Measurements from ENCODE around the gene HMX1. TPM values are rescaled to one million over a fixed set of nuclear protein-coding genes. Genes with fewer than 3 reads are reported as not detected.

Gene HMX1
- total RNA-seq, 4 donors from 2014 or later: 2.6 TPM; not detected in 3

DNA sequence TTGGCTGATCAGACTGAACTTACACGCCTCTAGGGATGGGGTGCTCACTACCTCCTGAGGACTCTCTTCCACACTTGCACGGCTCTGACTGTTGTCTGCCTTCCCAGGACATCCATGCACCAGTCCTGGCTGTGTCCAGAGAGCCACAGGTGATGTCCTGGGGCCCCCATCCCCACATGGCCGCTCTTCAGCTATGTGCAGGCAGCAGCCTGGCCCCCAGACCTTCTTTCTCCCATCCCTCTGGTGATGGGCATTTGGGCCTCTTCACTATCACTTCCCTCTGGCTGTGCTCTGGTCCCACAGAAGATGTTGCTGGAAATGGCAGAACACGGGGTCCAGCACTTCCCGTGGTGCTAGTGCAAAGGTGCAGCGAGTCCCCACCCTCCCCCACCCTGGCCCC lies 40.9 kb upstream of the HMX1 start:
- 80 to 100% methylated on average over 1 to 6 of the region's 6 CpGs for WGBS, 2 donors
- H3K4me1 ChIP-seq: no peaks in the 10 kb centered on the region
- H3K27me3 ChIP-seq: no peaks in the 10 kb centered on the region
- no peak overlapping the region for H3K4me3 ChIP-seq (replicated peaks in 1 of 3)
- no peaks in the 10 kb centered on the region for H3K36me3 ChIP-seq
- H3K9me3 ChIP-seq: no peaks in the 10 kb centered on the region
- intact Hi-C loops (cut with DNase I): no loop called here
- TF ChIP-seq POLR2A (IDR thresholded peaks at IDR 0.05): no peak
- TF ChIP-seq, protein P1, sequence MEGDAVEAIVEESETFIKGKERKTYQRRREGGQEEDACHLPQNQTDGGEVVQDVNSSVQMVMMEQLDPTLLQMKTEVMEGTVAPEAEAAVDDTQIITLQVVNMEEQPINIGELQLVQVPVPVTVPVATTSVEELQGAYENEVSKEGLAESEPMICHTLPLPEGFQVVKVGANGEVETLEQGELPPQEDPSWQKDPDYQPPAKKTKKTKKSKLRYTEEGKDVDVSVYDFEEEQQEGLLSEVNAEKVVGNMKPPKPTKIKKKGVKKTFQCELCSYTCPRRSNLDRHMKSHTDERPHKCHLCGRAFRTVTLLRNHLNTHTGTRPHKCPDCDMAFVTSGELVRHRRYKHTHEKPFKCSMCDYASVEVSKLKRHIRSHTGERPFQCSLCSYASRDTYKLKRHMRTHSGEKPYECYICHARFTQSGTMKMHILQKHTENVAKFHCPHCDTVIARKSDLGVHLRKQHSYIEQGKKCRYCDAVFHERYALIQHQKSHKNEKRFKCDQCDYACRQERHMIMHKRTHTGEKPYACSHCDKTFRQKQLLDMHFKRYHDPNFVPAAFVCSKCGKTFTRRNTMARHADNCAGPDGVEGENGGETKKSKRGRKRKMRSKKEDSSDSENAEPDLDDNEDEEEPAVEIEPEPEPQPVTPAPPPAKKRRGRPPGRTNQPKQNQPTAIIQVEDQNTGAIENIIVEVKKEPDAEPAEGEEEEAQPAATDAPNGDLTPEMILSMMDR (IDR thresholded peaks at IDR 0.05): no peak
- DNase-seq: no peak
- no peak overlapping the region for H3K27ac ChIP-seq

DNA sequence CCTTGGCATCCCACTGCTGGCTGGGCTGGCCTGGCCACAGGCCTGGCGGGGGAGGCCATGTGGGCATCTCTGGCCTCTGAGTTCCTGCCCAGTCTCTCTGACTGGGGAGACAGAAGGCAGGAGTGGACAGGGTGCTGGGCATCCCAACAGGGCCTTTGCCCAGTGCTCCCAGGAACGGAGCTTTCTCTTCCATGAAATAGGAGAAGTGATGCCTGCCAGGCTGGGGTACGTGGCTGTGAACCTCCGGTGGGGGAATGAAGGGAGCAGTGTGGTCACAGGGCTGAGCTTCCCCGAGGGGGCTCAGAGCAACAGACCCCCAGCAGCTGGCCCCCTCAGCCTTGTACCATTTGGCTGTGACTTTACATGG lies 40.4 kb upstream of the HMX1 start:
- no peak for DNase-seq
- intact Hi-C loops (cut with DNase I): no loop called here
- no peaks in the 10 kb centered on the region for H3K27me3 ChIP-seq

DNA sequence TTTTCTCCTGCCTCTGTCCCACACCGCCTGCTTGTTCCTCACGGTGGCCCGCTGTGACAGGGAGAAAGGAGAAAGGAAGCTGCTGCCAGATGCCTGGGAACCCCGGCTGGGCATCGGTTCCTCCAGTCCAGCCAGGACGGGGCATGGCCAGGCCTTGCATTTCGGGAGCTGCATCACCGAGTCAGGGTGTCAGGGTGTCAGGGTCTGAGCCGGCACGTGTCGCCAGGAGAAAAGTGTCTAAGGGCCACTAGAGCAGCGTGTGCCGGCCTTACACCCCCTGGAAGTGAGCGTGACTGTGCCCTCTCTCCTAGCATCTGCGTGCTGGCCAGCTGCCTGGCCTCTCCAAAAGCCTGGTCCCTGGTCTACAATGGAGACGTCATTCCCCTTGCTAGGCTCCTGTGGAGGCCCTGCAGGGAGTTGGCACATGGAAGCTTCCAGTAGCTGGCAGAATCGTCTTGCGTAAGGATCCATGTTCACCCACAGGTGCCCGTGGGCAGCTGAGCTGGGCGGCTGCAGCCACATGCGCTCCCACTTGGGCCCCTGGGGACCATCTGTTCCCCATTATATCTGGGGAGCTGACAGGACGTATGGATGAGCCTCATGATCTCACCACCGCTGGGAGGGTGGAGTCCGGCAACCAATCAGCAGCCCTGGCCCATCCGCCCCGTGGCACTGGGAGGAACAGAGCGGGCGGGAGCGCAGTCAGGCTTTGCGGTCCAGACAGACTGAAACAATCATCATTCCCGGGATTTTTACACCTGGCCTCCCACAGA lies 39.9 kb upstream of the HMX1 start:
- intact Hi-C loops (cut with DNase I): no loop called here
- WGBS, 2 donors: 74 to 77% methylated on average over 24 to 25 of the region's 31 CpGs
- no peak for DNase-seq

More for the DNA sequence above, 40.4 kb upstream of the HMX1 start:
- H3K4me1 ChIP-seq: no peaks in the 10 kb centered on the region
- H3K27ac ChIP-seq: no peak overlapping the region
- H3K9me3 ChIP-seq: no peaks in the 10 kb centered on the region
- no peaks in the 10 kb centered on the region for H3K36me3 ChIP-seq
- no peak for TF ChIP-seq POLR2A (IDR thresholded peaks at IDR 0.05)
- TF ChIP-seq, protein P1 (IDR thresholded peaks at IDR 0.05): no peak
- WGBS, 2 donors: 81 to 83% methylated on average over 4 to 5 of the region's 5 CpGs
- no peak overlapping the region for H3K4me3 ChIP-seq (replicated peaks in 1 of 3)

DNA sequence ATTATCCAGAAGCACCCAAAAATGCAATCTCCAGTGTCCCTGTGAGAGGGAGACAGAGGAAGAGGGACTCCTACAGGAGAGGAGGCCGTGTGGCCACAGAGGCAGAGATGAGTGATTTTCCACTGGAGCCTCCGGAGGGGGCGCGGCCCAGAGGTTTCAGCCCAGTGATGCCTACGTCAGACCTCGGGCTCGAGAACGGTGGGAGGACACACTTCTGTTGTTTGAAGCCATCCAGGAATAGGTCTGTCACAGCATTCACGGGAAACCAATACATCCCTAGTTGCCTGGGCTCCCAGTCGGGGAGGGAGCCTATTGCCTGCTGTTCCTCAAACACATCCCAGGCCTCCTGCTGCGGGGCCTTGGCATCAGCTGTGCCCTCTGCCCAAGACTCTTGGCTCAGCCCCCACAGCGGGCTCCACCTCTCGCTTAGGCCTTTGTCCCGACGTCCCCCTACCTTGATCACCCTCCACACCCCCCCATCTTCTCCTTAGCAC lies 39.2 kb upstream of the HMX1 start:
- DNase-seq: no peak
- Histone ChIP-seq H3K9me3 (no peaks in the 10 kb centered on the region), H3K4me3 (replicated peaks in 1 of 3) (no peak overlapping the region), H3K27me3 (no peaks in the 10 kb centered on the region), H3K27ac (no peak overlapping the region), H3K36me3 (no peaks in the 10 kb centered on the region), H3K4me1 (no peaks in the 10 kb centered on the region)
- no peak for TF ChIP-seq POLR2A (IDR thresholded peaks at IDR 0.05)
- TF ChIP-seq, protein P1 (IDR thresholded peaks at IDR 0.05): no peak
- intact Hi-C loops (cut with DNase I): no loop called here
- WGBS, 2 donors: 55 to 58% methylated on average over 15 of the region's 15 CpGs

More for the DNA sequence above, 39.9 kb upstream of the HMX1 start:
- Histone ChIP-seq H3K9me3 (no peaks in the 10 kb centered on the region), H3K4me1 (no peaks in the 10 kb centered on the region), H3K4me3 (replicated peaks in 1 of 3) (no peak overlapping the region), H3K27ac (no peak overlapping the region), H3K27me3 (no peaks in the 10 kb centered on the region), H3K36me3 (no peaks in the 10 kb centered on the region)
- no peak for TF ChIP-seq POLR2A (IDR thresholded peaks at IDR 0.05)

DNA sequence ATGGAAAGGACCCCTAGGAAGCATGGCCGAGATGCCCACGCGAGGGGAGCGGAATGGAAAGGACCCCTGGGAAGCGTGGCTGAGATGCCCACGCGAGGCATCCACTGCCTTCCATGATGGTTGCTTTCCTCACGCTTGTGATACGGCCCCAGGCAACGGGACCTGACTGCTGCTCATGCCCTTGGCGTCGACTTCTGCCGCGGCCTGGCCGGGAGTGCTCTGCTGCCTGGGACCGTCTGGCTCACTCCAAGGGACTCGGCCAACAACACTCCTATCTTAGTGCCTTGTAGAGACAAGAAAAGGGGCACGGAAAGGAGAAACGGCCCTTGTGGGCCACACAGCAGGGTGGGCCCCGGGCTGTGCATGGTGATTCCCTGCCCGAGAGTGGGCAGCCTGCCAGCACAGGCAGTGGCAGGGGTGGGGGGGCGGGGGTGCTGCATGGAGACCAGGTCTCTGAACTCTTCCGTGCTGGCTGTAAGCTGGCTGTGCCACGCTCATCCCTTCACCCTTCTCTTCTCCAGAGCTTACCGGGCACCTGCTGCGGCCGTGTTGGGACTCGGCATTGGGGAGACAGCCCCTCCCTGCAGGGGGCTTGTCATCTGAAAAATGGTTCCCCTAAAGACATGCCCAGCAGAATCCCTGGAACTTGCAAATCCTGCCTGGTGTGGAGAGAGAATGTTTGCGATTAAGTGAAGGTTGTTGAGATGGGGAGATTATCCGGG lies 38.6 kb upstream of the HMX1 start:
- Histone ChIP-seq H3K9me3 (no peaks in the 10 kb centered on the region), H3K27ac (no peak overlapping the region), H3K36me3 (no peaks in the 10 kb centered on the region), H3K4me3 (replicated peaks in 1 of 3) (no peak overlapping the region), H3K27me3 (no peaks in the 10 kb centered on the region), H3K4me1 (no peaks in the 10 kb centered on the region)
- no peak for DNase-seq
- intact Hi-C loops (cut with DNase I): no loop called here
- WGBS, 2 donors: 78 to 83% methylated on average over 29 to 30 of the region's 30 CpGs
- TF ChIP-seq, protein P1 (IDR thresholded peaks at IDR 0.05): no peak
- TF ChIP-seq POLR2A (IDR thresholded peaks at IDR 0.05): no peak

Data from thyroid gland (tissue), 4 donors.